Measurements from ENCODE around the gene CHST9. TPM values are rescaled to one million over a fixed set of nuclear protein-coding genes. Genes with fewer than 3 reads are reported as not detected.

CHST9 gene
- total RNA-seq, 2 experiments from 2014 or later, result not detected

DNA sequence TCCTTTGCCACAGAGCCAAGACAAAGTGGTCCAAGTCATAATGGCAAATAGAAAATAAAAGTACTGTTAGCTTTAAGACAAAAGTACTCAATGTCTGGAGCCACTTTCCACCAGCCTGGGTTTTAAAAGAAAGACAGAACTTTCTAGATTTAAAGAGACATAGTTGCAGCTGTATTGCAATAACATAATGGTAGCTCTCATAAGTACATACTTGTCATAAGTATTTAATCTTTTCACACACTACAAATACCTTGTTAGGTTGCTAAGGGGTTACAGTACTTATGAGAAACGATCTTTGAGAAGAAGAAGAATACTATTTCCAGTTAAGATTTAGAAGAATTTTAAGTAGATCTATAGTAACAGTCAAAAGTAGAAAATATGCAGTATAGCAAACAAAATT lies 290.7 kb downstream of the CHST9 start:
- Mint-ChIP-seq H3K9me3 (peaks cover 6% of the 10 kb centered on the region), H3K36me3 (ENCODE audit: low read depth) (no peaks in the 10 kb centered on the region), H3K4me1 (ENCODE audit: low read depth) (no peaks in the 10 kb centered on the region), H3K4me3 (no peak overlapping the region), H3K27me3 (ENCODE audit: low read depth) (no peaks in the 10 kb centered on the region), H3K27ac (no peak overlapping the region)
- intact Hi-C loops (cut with micrococcal nuclease), result no loop called here
- DNase-seq, result no peak
- CTCF ChIA-PET, result no interaction called here

DNA sequence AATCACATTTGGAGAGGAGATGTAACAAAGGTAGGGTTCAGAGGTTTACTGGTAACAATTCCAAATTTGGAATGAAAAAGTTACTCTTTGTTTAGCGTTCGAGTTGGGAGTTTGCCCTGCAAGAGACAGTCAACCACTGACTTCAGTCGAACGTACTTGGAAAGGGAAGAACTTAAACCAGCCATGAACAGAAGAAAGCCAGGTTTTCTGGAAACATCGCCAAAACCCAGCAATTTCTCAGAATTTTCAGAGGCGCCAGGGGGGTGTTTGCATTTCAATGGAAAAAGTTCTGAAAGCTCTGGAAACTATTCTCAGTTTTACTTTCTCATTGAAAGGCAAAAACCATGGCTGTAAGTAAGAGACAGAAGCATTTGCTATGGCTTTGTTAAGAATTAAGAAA lies 291.1 kb downstream of the CHST9 start:
- no peak overlapping the region for H3K4me3 Mint-ChIP-seq
- no peaks in the 10 kb centered on the region for H3K4me1 Mint-ChIP-seq (ENCODE audit: low read depth)
- no peak overlapping the region for H3K27ac Mint-ChIP-seq
- H3K9me3 Mint-ChIP-seq, result peaks cover 4% of the 10 kb centered on the region
- H3K36me3 Mint-ChIP-seq (ENCODE audit: low read depth), result no peaks in the 10 kb centered on the region
- no peak for DNase-seq
- H3K27me3 Mint-ChIP-seq (ENCODE audit: low read depth), result no peaks in the 10 kb centered on the region
- CTCF ChIA-PET, result no interaction called here
- intact Hi-C loops (cut with micrococcal nuclease), result no loop called here

GRCh38 chr18:26888259-26888658 lies 296.8 kb downstream of the CHST9 start:
- Mint-ChIP-seq H3K4me3 (no peak overlapping the region), H3K9me3 (no peaks in the 10 kb centered on the region), H3K4me1 (ENCODE audit: low read depth) (no peaks in the 10 kb centered on the region), H3K27me3 (ENCODE audit: low read depth) (no peaks in the 10 kb centered on the region), H3K27ac (no peak overlapping the region), H3K36me3 (ENCODE audit: low read depth) (no peaks in the 10 kb centered on the region)
- intact Hi-C loops (cut with micrococcal nuclease), result no loop called here
- CTCF ChIA-PET, result no interaction called here
- no peak for DNase-seq

GRCh38 chr18:26875040-26875654 lies 310.0 kb downstream of the CHST9 start:
- intact Hi-C loops (cut with micrococcal nuclease), result no loop called here

DNA sequence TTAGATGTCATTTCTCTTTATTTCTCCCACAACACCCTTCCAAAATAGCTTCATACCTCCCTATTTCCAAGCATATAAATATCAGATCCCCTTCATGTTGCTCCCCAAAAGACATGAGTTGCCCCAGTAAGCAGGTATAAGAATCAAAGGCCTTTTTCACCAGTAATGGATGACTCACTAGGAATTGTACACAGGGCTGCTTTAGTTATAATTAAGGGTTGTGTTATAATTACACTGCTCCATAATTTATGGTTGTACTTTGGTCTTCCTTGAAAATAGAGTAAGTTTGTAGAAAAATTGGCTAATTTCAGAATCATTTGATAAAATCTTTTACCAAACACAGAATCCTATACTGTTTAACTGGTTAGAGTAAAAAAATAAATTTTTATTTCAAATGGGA lies 310.8 kb downstream of the CHST9 start:
- H3K27me3 Mint-ChIP-seq (ENCODE audit: low read depth), result no peaks in the 10 kb centered on the region
- no peak overlapping the region for H3K4me3 Mint-ChIP-seq
- H3K9me3 Mint-ChIP-seq, result peaks cover under 1% of the 10 kb centered on the region
- no peak for DNase-seq
- intact Hi-C loops (cut with micrococcal nuclease), result no loop called here
- no peaks in the 10 kb centered on the region for H3K36me3 Mint-ChIP-seq (ENCODE audit: low read depth)
- CTCF ChIA-PET, result no interaction called here
- no peaks in the 10 kb centered on the region for H3K4me1 Mint-ChIP-seq (ENCODE audit: low read depth)
- H3K27ac Mint-ChIP-seq, result no peak overlapping the region

More at GRCh38 chr18:26875040-26875654, 310.0 kb downstream of the CHST9 start:
- Mint-ChIP-seq H3K27me3 (ENCODE audit: low read depth) (no peaks in the 10 kb centered on the region), H3K9me3 (peaks cover 1% of the 10 kb centered on the region), H3K4me1 (ENCODE audit: low read depth) (no peaks in the 10 kb centered on the region), H3K36me3 (ENCODE audit: low read depth) (no peaks in the 10 kb centered on the region), H3K4me3 (no peak overlapping the region), H3K27ac (no peak overlapping the region)
- no peak for DNase-seq
- CTCF ChIA-PET, result no interaction called here

DNA sequence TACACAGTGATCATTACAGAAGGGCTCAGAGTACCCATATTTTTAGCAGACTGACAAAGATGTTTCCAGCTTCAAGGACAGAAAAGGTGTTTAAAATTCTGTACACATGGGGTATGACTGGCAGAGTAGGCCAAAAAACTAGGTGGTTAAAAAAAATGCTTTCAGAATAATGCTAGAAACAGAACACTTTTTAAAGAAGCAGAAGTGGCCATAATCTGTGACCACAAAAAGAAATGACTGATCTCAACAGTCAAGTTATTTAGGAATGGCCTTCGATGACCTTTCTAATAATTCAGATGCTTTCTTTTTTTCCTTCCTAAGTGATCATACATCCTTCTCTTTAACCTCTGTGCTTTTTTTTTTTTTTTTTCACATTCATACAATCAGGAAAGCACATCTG lies 315.5 kb downstream of the CHST9 start:
- H3K36me3 Mint-ChIP-seq (ENCODE audit: low read depth), result no peaks in the 10 kb centered on the region
- H3K27me3 Mint-ChIP-seq (ENCODE audit: low read depth), result peaks cover 5% of the 10 kb centered on the region
- intact Hi-C loops (cut with micrococcal nuclease), result no loop called here
- CTCF ChIA-PET, result no interaction called here
- no peak for DNase-seq
- H3K9me3 Mint-ChIP-seq, result no peaks in the 10 kb centered on the region
- no peak overlapping the region for H3K4me3 Mint-ChIP-seq
- no peaks in the 10 kb centered on the region for H3K4me1 Mint-ChIP-seq (ENCODE audit: low read depth)
- no peak overlapping the region for H3K27ac Mint-ChIP-seq

DNA sequence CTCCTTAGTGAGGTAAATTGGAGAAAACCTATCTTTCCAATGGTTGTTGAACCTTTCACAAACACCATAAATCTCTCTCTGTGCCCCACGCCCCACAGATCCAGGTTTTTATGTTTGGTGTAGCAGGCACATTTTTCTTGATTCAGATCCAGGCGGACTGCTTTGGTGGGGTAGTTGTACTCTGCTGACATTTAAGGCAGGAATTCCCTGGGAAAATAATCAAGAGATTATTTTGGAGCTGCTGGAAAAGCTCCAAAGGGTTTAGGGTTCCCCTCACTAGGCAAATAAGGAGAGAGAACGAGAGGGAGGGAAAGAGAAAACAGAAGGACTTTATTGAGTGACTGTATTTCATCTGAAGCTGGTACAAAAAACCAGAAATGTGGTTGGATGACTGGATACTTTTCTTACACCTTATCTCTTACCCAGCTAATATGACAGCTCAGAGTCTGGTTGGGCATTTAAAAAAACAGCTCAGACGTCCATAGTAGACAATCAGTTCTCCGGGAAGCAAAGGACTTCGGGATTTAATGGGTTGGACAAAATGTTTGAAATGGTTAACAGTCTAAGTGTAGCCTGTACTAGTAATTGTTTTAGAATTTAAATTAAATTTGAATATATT lies 316.0 kb downstream of the CHST9 start:
- no peak for DNase-seq
- Mint-ChIP-seq H3K36me3 (ENCODE audit: low read depth) (no peaks in the 10 kb centered on the region), H3K27me3 (ENCODE audit: low read depth) (peaks cover 10% of the 10 kb centered on the region), H3K4me3 (no peak overlapping the region), H3K27ac (no peak overlapping the region), H3K9me3 (no peaks in the 10 kb centered on the region), H3K4me1 (ENCODE audit: low read depth) (no peaks in the 10 kb centered on the region)
- CTCF ChIA-PET, result no interaction called here
- intact Hi-C loops (cut with micrococcal nuclease), result no loop called here

DNA sequence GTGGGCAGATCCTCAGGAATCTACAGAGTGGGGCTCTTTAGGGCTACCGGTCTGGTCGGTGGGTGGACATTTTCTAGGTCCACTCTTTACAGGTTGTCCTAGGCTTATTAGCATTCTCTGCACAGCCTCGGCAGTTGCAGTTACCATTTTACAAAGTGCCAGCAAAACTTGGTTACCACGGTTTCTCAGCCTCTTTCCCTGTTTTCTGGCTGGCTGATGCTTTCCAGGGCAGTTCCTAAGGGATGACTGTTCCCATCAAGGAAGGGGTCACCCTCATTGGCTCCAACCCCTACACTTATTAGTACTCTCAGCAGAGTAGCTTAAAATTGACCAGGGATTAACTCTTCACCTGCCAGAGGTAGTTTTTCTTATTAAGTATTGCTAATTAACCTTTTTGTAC lies 317.6 kb downstream of the CHST9 start:
- Mint-ChIP-seq H3K27me3 (ENCODE audit: low read depth) (peaks cover 13% of the 10 kb centered on the region), H3K9me3 (no peaks in the 10 kb centered on the region), H3K4me1 (ENCODE audit: low read depth) (no peaks in the 10 kb centered on the region), H3K27ac (no peak overlapping the region), H3K4me3 (no peak overlapping the region), H3K36me3 (ENCODE audit: low read depth) (no peaks in the 10 kb centered on the region)
- intact Hi-C loops (cut with micrococcal nuclease), result no loop called here
- CTCF ChIA-PET, result no interaction called here
- no peak for DNase-seq

- no peaks in the 10 kb centered on the region for H3K36me3 Mint-ChIP-seq (ENCODE audit: low read depth)
These were observed 319.6 kb downstream of the CHST9 start, which contains the start of gene AQP4 for GRCh38 chr18:26865557-26865956. TSS of gene AQP4 (minus strand) at chr18:26865707. CDS start at chr18:26865689, 18 bp downstream.

GRCh38 chr18:26864658-26865057 lies 320.4 kb downstream of the CHST9 start:
- Mint-ChIP-seq H3K36me3 (ENCODE audit: low read depth) (no peaks in the 10 kb centered on the region), H3K27ac (no peak overlapping the region), H3K4me3 (no peak overlapping the region), H3K4me1 (ENCODE audit: low read depth) (no peaks in the 10 kb centered on the region), H3K27me3 (ENCODE audit: low read depth) (peaks cover 17% of the 10 kb centered on the region), H3K9me3 (no peaks in the 10 kb centered on the region)
- CTCF ChIA-PET, result no interaction called here
- intact Hi-C loops (cut with micrococcal nuclease), result no loop called here
- no peak for DNase-seq

More at GRCh38 chr18:26865557-26865956, 319.6 kb downstream of the CHST9 start, which contains the start of gene AQP4:
- Mint-ChIP-seq H3K4me1 (ENCODE audit: low read depth) (no peaks in the 10 kb centered on the region), H3K27ac (no peak within 1 kb of the TSS), H3K4me3 (no peak within 1 kb of the TSS), H3K9me3 (no peaks in the 10 kb centered on the region), H3K27me3 (ENCODE audit: low read depth) (peaks cover 17% of the 10 kb centered on the region)
- CTCF ChIA-PET, result no interaction called here
- DNase-seq, result no peak
- intact Hi-C loops (cut with micrococcal nuclease), result no loop called here

GRCh38 chr18:26863921-26864497 lies 321.1 kb downstream of the CHST9 start:
- intact Hi-C loops (cut with micrococcal nuclease), result no loop called here
- no peak for DNase-seq
- no peaks in the 10 kb centered on the region for H3K36me3 Mint-ChIP-seq (ENCODE audit: low read depth)
- H3K9me3 Mint-ChIP-seq, result no peaks in the 10 kb centered on the region
- H3K27ac Mint-ChIP-seq, result no peak overlapping the region
- CTCF ChIA-PET, result no interaction called here
- peaks cover 17% of the 10 kb centered on the region for H3K27me3 Mint-ChIP-seq (ENCODE audit: low read depth)
- H3K4me3 Mint-ChIP-seq, result no peak overlapping the region
- no peaks in the 10 kb centered on the region for H3K4me1 Mint-ChIP-seq (ENCODE audit: low read depth)

DNA sequence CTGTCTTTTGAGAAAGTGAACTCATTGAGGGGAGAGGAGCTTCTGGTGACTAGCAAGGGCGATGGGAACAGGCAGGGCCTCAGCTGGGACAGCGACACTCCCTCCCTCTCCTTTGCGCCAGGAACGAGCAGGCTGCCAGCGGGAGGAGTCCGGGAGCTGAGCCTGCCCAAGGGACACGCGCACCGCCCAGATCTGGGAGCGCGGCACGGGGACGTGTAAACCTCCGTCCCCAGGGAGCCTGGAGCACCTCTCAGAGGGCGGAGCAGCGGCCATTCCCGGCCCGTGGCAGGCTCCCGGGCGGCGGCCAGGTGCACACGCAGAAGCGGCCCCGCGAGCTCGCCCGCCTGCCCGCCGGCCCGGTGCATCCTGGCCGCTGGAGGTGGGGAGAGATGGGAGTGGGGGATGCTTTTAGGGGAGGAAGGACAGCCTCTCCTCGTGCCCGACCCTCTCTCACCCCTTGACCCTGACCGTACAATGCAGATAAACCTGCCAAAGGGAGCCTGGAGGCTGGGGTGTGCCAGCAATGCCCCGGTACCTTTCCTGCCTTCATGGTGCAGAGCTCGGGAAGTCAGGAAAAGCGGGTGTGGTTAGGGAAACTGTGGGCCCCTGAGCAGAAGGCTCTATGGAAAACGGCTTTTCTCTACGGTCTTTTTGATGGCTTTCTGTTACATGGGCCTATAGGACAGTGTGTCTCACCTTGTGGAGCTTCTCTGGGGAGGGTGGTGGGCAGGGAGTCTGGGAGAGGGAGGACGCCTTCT lies 321.8 kb downstream of the CHST9 start:
- CTCF ChIA-PET, result no interaction called here
- Mint-ChIP-seq H3K4me1 (ENCODE audit: low read depth) (no peaks in the 10 kb centered on the region), H3K36me3 (ENCODE audit: low read depth) (no peaks in the 10 kb centered on the region), H3K27me3 (ENCODE audit: low read depth) (peaks cover 17% of the 10 kb centered on the region), H3K4me3 (no peak overlapping the region), H3K27ac (no peak overlapping the region), H3K9me3 (no peaks in the 10 kb centered on the region)
- DNase-seq, result no peak
- intact Hi-C loops (cut with micrococcal nuclease), result no loop called here
